Uterus (tissue), 4 donors: ENCODE measurements around the gene PGLYRP2. TPM values are rescaled to one million over a fixed set of nuclear protein-coding genes. Genes with fewer than 3 reads are reported as not detected.

Experiments
- DNase-seq, 2 donors: peaks; one replicate each; pipeline ENCODE4 v3.0.0-alpha.2; 2019 to 2020
- H3K27ac ChIP-seq, 2 donors: fragments of 200-600 bp; sonication (generic); 1 replicate in 1 of 2; 2 replicates in 1 of 2; pipeline ENCODE4 v1.5.1; 2016 to 2018
- H3K27me3 ChIP-seq, 2 donors: fragments of 200-600 bp; sonication (generic); one replicate each; pipeline ENCODE4 v1.5.1; 2018 to 2019; ENCODE audit warnings: control low read depth in 1 of 2
- H3K36me3 ChIP-seq, 2 donors: fragments of 200-600 bp; sonication (generic); one replicate each; pipeline ENCODE4 v1.5.1; 2019; ENCODE audit warnings: control low read depth in 1 of 2
- H3K4me1 ChIP-seq, 2 donors: fragments of 200-600 bp; sonication (generic); one replicate each; pipeline ENCODE4 v1.5.1; 2018 to 2019; ENCODE audit warnings: control low read depth in 1 of 2
- H3K4me3 ChIP-seq, 2 donors: fragments of 200-600 bp; sonication (generic); 1 replicate in 1 of 2; 2 replicates in 1 of 2; pipeline ENCODE4 v1.5.1; 2018 to 2019; ENCODE audit warnings: mild to moderate bottlenecking in 1 of 2
- H3K9me3 ChIP-seq, 2 donors: fragments of 200-600 bp; sonication (generic); one replicate each; pipeline ENCODE4 v1.5.1; 2019; ENCODE audit warnings: control low read depth in 1 of 2
- CTCF ChIP-seq, 4 experiments: fragments of 200-600 bp in 2 of 4; fragments of 450-650 bp in 2 of 4; sonication (generic) in 2 of 4; IDR thresholded peaks; one replicate each; pipeline ENCODE4 v1.5.1; 2016 to 2019; ENCODE audit warnings: antibody characterized with exemption in 4 of 4, mild to moderate bottlenecking in 2 of 4, moderate library complexity in 1 of 4
- POLR2A ChIP-seq, 2 donors: fragments of 450-650 bp; IDR thresholded peaks; one replicate each; pipeline ENCODE4 v1.6.1; 2016; ENCODE audit warnings: antibody characterized with exemption in 2 of 2, mild to moderate bottlenecking in 1 of 2, moderate library complexity in 1 of 2
- intact Hi-C: fragments of 100-400 bp; cut with DNase I; formaldehyde crosslinking; loops from one replicate; pipeline ENCODE4 v1.15.1; 2023; ENCODE audit warnings: low total_unique reads
- total RNA-seq, 4 donors: library from RNA; depleted of rRNA in 3 of 4; stranded (reverse); fragments of >200 nt in 3 of 4; gene quantifications; one replicate each; pipeline versions ENCODE4 v1.1.0 to v1.2.4, GENCODE V29; 2014 to 2023
- donor health status: DM: yes; HTN: yes; CAD: no.

PGLYRP2 gene
- total RNA-seq, 4 donors from 2014 or later: not detected

GRCh38 chr19:15511671-15512424 lies 32.5 kb upstream of the PGLYRP2 start:
- Histone ChIP-seq H3K9me3 (no peaks in the 10 kb centered on the region), H3K4me3 (no peak overlapping the region), H3K36me3 (no peaks in the 10 kb centered on the region), H3K4me1 (peaks cover 0 to 4% of the 10 kb centered on the region in 2 donors), H3K27me3 (no peaks in the 10 kb centered on the region), H3K27ac (no peak overlapping the region)
- no peak for TF ChIP-seq POLR2A (IDR thresholded peaks at IDR 0.05)
- no peak for TF ChIP-seq CTCF (IDR thresholded peaks at IDR 0.05)
- intact Hi-C loops: no loop called here
- DNase-seq: no peak

GRCh38 chr19:15508035-15508710 lies 28.9 kb upstream of the PGLYRP2 start, which contains the start of gene CYP4F22:
Gene CYP4F22 (plus strand): TSS chr19:15508525. CDS start chr19:15525337, 16,812 bp downstream.
- no peak within 1 kb of the TSS for H3K27ac ChIP-seq
- no peak for TF ChIP-seq POLR2A (IDR thresholded peaks at IDR 0.05)
- no peak for TF ChIP-seq CTCF (IDR thresholded peaks at IDR 0.05)
- peaks cover 0 to 4% of the 10 kb centered on the region in 2 donors for H3K4me1 ChIP-seq
- intact Hi-C loops: no loop called here
- no peaks in the 10 kb centered on the region for H3K9me3 ChIP-seq
- no peak within 1 kb of the TSS for H3K4me3 ChIP-seq
- no peaks in the 10 kb centered on the region for H3K27me3 ChIP-seq
- H3K36me3 ChIP-seq: no peaks in the 10 kb centered on the region
- no peak for DNase-seq

GRCh38 chr19:15507068-15508034 lies 28.1 kb upstream of the PGLYRP2 start:
- no peak for TF ChIP-seq POLR2A (IDR thresholded peaks at IDR 0.05)
- no peak for TF ChIP-seq CTCF (IDR thresholded peaks at IDR 0.05)
- H3K4me1 ChIP-seq: peaks cover 0 to 4% of the 10 kb centered on the region in 2 donors
- intact Hi-C loops: no loop called here
- H3K27me3 ChIP-seq: no peaks in the 10 kb centered on the region
- DNase-seq: no peak
- H3K9me3 ChIP-seq: no peaks in the 10 kb centered on the region
- H3K4me3 ChIP-seq: no peak overlapping the region
- no peaks in the 10 kb centered on the region for H3K36me3 ChIP-seq
- H3K27ac ChIP-seq: no peak overlapping the region

GRCh38 chr19:15506074-15506571 lies 26.8 kb upstream of the PGLYRP2 start:
- no peak overlapping the region for H3K27ac ChIP-seq
- no peaks in the 10 kb centered on the region for H3K9me3 ChIP-seq
- DNase-seq: no peak
- TF ChIP-seq POLR2A (IDR thresholded peaks at IDR 0.05) (no peak), CTCF (IDR thresholded peaks at IDR 0.05) (no peak)
- H3K4me3 ChIP-seq: no peak overlapping the region
- H3K4me1 ChIP-seq: peaks cover 0 to 4% of the 10 kb centered on the region in 2 donors
- intact Hi-C loops: no loop called here
- no peaks in the 10 kb centered on the region for H3K27me3 ChIP-seq
- H3K36me3 ChIP-seq: no peaks in the 10 kb centered on the region
